Measurements from ENCODE around the gene CKAP5.
"Not testable (repeated sequence)": the region's sequence is repeated elsewhere in the genome, so short reads cannot be mapped to it uniquely, and the experiment has no call there.

The CKAP5 gene

DNA sequence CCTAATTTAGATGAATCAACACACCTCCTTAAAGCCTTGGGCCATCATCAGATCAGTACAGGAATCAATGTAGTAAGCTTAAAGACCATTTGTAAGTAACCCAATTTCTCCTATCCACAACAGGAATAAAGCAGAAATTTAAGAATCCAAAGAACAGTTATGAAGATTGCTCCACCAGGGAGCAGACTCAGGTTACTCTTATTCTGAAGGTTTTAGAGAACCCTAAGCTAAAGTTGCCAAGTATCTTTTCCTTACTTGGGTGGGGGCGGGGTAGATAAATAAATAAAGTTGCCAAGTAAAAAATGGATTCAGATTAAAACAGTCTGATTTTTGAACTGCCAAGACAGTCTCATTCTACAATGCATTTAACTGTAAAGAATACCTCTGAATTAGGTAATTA is 18.1 kb downstream of the CKAP5 start:
- no peak overlapping the region for H3K4me3 ChIP-seq (ENCODE audit: low read length)
- TF ChIP-seq CTCF (conservative IDR thresholded peaks at IDR 0.05; ENCODE audit: low read depth, low read length) = no peak
- no peak for DNase-seq (ENCODE audit: low read depth)

DNA sequence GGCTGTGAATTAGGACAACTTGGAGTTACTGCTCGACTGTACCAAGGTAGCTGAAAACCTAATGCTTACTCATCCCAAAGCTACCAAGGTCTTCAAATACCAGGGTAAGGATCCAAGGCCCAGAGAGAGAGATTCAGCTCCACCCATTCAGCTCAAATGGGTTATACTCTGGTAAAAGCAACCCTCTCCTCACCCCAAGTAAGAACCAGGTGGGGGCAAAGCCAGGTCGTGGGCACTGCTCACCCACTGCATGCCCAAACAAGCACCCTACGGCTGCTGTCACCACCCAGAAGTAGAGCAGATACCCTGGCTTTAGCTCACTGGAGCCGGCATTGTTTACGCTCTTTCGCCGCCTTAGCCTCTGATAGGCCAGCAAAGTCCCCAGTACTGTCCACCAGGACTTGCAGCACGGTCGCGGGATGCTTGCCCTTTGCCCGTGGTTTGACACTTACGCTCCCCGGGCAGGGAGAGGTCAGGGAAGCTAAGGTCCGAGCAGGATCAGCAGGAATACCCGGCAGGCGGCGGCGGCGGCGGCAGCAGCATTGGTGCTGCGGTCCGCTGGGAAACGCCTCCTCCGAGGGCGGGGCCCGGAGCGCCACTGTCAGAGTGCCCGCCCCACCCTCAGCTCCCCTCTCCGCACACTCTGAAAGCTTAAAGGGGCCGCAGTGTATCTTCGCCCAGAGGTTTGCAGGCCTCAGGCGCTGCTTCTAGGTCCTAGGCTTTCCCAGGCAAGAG is 19.6 kb downstream of the CKAP5 start:
- DNase-seq (ENCODE audit: low read depth) = no peak
- no peak for TF ChIP-seq CTCF (conservative IDR thresholded peaks at IDR 0.05; ENCODE audit: low read depth, low read length)
- peak overlapping the region; percentile 81 for H3K4me3 ChIP-seq (ENCODE audit: low read length)

GRCh38 chr11:46808799-46809431 is 37.2 kb downstream of the CKAP5 start:
- DNase-seq (ENCODE audit: low read depth) = no peak
- H3K4me3 ChIP-seq (ENCODE audit: low read length) = no peak overlapping the region
- peak; percentile 39 for TF ChIP-seq CTCF (conservative IDR thresholded peaks at IDR 0.05; ENCODE audit: low read depth, low read length)

- no peak for TF ChIP-seq CTCF (conservative IDR thresholded peaks at IDR 0.05; ENCODE audit: low read depth, low read length)
Observed at GRCh38 chr11:46801694-46802470, 44.2 kb downstream of the CKAP5 start.

GRCh38 chr11:46800177-46800576 is 45.9 kb downstream of the CKAP5 start:
- no peak overlapping the region for H3K4me3 ChIP-seq (ENCODE audit: low read length)
- no peak for TF ChIP-seq CTCF (conservative IDR thresholded peaks at IDR 0.05; ENCODE audit: low read depth, low read length)
- peak; percentile 43 for DNase-seq (ENCODE audit: low read depth)

More at GRCh38 chr11:46801694-46802470, 44.2 kb downstream of the CKAP5 start:
- H3K4me3 ChIP-seq (ENCODE audit: low read length) = no peak overlapping the region
- no peak for DNase-seq (ENCODE audit: low read depth)

GRCh38 chr11:46799725-46800124 is 46.4 kb downstream of the CKAP5 start:
- H3K4me3 ChIP-seq (ENCODE audit: low read length); DNase-seq (ENCODE audit: low read depth): not testable (repeated sequence)

- no peak for DNase-seq (ENCODE audit: low read depth)
- no peak for TF ChIP-seq CTCF (conservative IDR thresholded peaks at IDR 0.05; ENCODE audit: low read depth, low read length)
- no peak overlapping the region for H3K4me3 ChIP-seq (ENCODE audit: low read length)
Observed at GRCh38 chr11:46778416-46778815, 67.7 kb downstream of the CKAP5 start.

Data from retinal pigment epithelial cell (primary cell).